CD4-positive, alpha-beta T cell (primary cell): Measurements from ENCODE around the gene CLIC4. TPM values are rescaled to one million over a fixed set of nuclear protein-coding genes. Genes with fewer than 3 reads are reported as not detected.
"Not testable (repeated sequence)": the region's sequence is repeated elsewhere in the genome, so short reads cannot be mapped to it uniquely, and the experiment has no call there.

ENCODE experiments used
- ATAC-seq: fragments of 200-7000 bp; cut with Tn5 transposase; one replicate; pipeline ENCODE4 v1.10.0; 2022; ENCODE audit warnings: mild to moderate bottlenecking; ENCODE audit not compliant: poor library complexity
- CTCF ChIA-PET: fragments of 350-600 bp; sonication (Branson Sonifier 250); formaldehyde crosslinking; loops from one replicate; lab custom pipeline; 2021; ENCODE audit warnings: antibody characterized with exemption, inconsistent platforms; lab: Charles Lee
- POLR2A ChIA-PET: fragments of 350-600 bp; sonication (Branson Sonifier 250); formaldehyde crosslinking; loops from one replicate; lab custom pipeline; 2021; ENCODE audit warnings: antibody characterized with exemption, inconsistent platforms; lab: Charles Lee
- DNase-seq, 14 experiments: peaks; one replicate each; pipeline ENCODE4 v3.0.0-alpha.2; 2013 to 2020; ENCODE audit warnings: mixed read lengths in 2 of 14
- H3K27ac ChIP-seq, 2 donors: one replicate each; pipeline versions ENCODE4 v1.5.1 to v1.7.0; 2013; ENCODE audit warnings: low read length in 2 of 2, low read depth in 1 of 2, mild to moderate bottlenecking in 1 of 2
- H3K27me3 ChIP-seq, 2 experiments: 1 replicate in 1 of 2; 2 replicates in 1 of 2; pipeline versions ENCODE4 v1.6.1 to v1.7.0; 2013; ENCODE audit warnings: low read length in 2 of 2, control low read depth in 1 of 2, mild to moderate bottlenecking in 1 of 2, moderate library complexity in 1 of 2; ENCODE audit not compliant: insufficient read depth in 2 of 2, control insufficient read depth in 1 of 2
- H3K36me3 ChIP-seq: one replicate; pipeline ENCODE4 v1.6.1; 2013; ENCODE audit warnings: low read length, control low read depth; ENCODE audit not compliant: insufficient read depth
- H3K4me1 ChIP-seq: one replicate; pipeline ENCODE4 v1.6.1; 2013; ENCODE audit warnings: low read length, control low read depth; ENCODE audit not compliant: insufficient read depth
- H3K4me3 ChIP-seq: one replicate; pipeline ENCODE4 v1.5.1; 2013; ENCODE audit warnings: mild to moderate bottlenecking, low read length, moderate library complexity
- H3K9me3 ChIP-seq, 2 experiments: 1 replicate in 1 of 2; 2 replicates in 1 of 2; pipeline versions ENCODE4 v1.6.1 to v1.7.0; 2013; ENCODE audit warnings: low read length in 2 of 2, mild to moderate bottlenecking in 2 of 2, control low read depth in 1 of 2, moderate library complexity in 1 of 2; ENCODE audit not compliant: control insufficient read depth in 1 of 2, insufficient read depth in 1 of 2
- H3K27ac Mint-ChIP-seq: one replicate; pipeline ENCODE4 v1.8.0; 2020; ENCODE audit warnings: mixed read lengths
- H3K27me3 Mint-ChIP-seq: one replicate; pipeline ENCODE4 v1.8.0; 2021; ENCODE audit warnings: mixed read lengths
- H3K36me3 Mint-ChIP-seq: one replicate; pipeline ENCODE4 v1.8.0; 2021; ENCODE audit warnings: low read depth, mixed read lengths
- H3K4me1 Mint-ChIP-seq: one replicate; pipeline ENCODE4 v1.8.0; 2021; ENCODE audit warnings: low read depth, mixed read lengths
- H3K4me3 Mint-ChIP-seq: one replicate; pipeline ENCODE4 v1.8.0; 2020; ENCODE audit warnings: mild to moderate bottlenecking, mixed read lengths
- H3K9me3 Mint-ChIP-seq: one replicate; pipeline ENCODE4 v1.8.0; 2020; ENCODE audit warnings: mixed read lengths
- intact Hi-C, 2 experiments: fragments of 100-400 bp; cut with DNase I in 1 of 2; cut with micrococcal nuclease in 1 of 2; formaldehyde crosslinking; loops; one replicate each; pipeline versions ENCODE4 v1.15.1 to v1.9.0; 2023 to 2025; cut with DNase I, micrococcal nuclease
- polyA plus RNA-seq, 2 donors: library from polyadenylated mRNA; unstranded; fragments of 120-200 nt; gene quantifications; one replicate each; pipeline ENCODE4 v1.2.1, GENCODE V29; 2013
- total RNA-seq, 174 experiments: library from RNA in 2 of 174; stranded (reverse) in 2 of 174; gene quantifications; one replicate each; pipeline ENCODE4 v1.2.3 and lab custom pipeline; 2021 to 2026
- TF ChIP-seq, protein P1 (sequence below): fragments of 200-600 bp; IDR thresholded peaks from one replicate; pipeline ENCODE4 v1.8.0; 2022; ENCODE audit warnings: antibody characterized with exemption, mild to moderate bottlenecking

CLIC4 gene
- 1 to 10 TPM; 1.1 to 1.3 TPM for total RNA-seq
- 1.8 TPM for polyA plus RNA-seq (2013, experiment 1 of 2)
- polyA plus RNA-seq (2013, experiment 2 of 2): 4.5 TPM
- total RNA-seq (lab: John Stamatoyannopoulos, UW): 1.8 to 65.2 (median 9.5) reads per million in 172 experiments

DNA sequence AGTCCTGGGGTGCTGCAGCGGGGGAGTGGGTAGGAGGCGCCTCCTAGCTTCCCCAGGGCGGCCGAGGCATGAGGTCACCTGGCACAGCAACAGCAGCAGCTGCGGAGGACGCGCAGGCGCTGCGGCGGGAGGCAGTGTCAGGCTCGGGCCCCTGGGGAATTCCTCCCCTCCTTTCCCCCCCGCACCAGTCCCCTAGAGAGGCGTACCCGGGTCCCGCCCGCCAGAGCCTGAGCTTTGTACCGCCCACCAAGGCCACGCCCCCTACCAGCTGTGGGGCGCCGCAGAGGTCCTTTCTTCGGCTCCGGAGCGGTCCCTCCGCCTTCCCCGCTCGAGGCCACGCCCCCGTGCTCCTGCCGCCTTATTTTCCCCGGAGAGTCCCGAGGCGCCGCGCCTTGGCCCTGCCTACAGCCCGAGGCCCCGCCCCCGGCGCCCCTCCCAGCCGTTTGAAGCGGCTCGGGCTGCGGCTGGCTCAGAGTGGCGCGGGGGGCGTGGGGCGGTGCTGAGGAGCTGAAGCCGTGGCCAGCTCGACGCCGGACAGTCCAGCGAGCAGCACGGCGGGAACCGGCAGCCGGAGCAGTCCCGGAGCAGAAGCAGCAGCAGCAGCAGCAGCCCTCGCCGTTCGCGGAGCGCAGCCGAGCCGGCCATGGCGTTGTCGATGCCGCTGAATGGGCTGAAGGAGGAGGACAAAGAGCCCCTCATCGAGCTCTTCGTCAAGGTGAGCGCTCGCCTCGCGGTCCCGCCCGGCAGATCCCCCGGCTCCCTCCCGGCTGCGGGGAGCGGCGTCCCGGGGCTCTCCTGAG lies at the start of gene CLIC4:
Gene CLIC4, plus strand, starts transcription at position 537 of the 800 bp plus-strand sequence. Its CDS starts 107 bp downstream, at position 644.
- TF ChIP-seq, protein P1, sequence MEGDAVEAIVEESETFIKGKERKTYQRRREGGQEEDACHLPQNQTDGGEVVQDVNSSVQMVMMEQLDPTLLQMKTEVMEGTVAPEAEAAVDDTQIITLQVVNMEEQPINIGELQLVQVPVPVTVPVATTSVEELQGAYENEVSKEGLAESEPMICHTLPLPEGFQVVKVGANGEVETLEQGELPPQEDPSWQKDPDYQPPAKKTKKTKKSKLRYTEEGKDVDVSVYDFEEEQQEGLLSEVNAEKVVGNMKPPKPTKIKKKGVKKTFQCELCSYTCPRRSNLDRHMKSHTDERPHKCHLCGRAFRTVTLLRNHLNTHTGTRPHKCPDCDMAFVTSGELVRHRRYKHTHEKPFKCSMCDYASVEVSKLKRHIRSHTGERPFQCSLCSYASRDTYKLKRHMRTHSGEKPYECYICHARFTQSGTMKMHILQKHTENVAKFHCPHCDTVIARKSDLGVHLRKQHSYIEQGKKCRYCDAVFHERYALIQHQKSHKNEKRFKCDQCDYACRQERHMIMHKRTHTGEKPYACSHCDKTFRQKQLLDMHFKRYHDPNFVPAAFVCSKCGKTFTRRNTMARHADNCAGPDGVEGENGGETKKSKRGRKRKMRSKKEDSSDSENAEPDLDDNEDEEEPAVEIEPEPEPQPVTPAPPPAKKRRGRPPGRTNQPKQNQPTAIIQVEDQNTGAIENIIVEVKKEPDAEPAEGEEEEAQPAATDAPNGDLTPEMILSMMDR: no peak
- intact Hi-C loops: loop anchor here in 1 of 2 experiments (2.0 to 10.0 kb wide), 4 partner anchors 56 to 790 kb away; partner anchors contain the start of genes PNRC2 and SRRM1

DNA sequence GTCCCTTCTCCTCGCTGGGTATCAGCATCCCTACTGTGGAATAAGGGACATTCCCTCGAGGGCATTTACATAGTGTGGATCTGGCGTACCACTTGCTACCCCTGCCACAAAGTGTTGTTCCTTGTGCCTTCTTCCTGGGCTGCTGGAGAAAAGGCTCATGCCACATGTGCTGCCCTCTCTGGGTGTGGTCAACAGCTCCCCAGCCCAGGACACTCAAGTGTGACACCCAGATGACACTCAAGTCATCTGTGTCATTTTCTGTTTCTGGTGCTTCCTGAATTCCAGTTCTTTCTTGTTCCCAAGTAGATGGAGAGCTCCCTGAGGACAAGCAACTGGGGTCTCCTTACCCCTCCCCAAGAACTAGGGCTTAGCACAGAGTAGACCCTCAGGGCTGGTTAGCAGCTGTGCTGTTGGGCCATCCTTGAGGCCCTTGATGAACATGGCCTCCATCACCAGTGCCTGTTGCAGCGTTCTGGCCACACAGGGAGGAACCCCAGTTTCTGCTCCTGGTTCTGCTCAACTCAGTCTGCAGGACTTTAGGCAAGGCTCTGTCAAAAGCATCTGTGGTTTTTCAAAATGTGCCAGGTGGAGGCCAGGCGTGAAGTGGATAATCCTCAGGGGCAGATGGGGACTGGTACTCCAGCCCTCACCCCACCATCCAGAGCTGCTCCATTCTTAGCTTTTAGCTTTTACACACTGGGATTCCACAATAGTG lies 49.0 kb upstream of the CLIC4 start:
- H3K36me3 ChIP-seq: no peaks in the 10 kb centered on the region
- ChIA-PET POLR2A (interaction anchor here (0.6 to 2.3 kb wide), 2 partner anchors 49 to 60 kb away, joined by 4 to 6 read pairs; partner anchors contain the start of gene CLIC4), CTCF (no interaction called here)
- peaks cover 17% of the 10 kb centered on the region for H3K4me1 ChIP-seq
- TF ChIP-seq, protein P1: no peak
- no peak for DNase-seq
- H3K27ac ChIP-seq: no peak overlapping the region
- no peak overlapping the region for H3K4me3 Mint-ChIP-seq
- H3K27ac Mint-ChIP-seq: no peak overlapping the region
- no peak for ATAC-seq
- H3K27me3 ChIP-seq: no peaks in the 10 kb centered on the region
- no peaks in the 10 kb centered on the region for H3K9me3 Mint-ChIP-seq
- H3K9me3 ChIP-seq: no peaks in the 10 kb centered on the region
- H3K27me3 Mint-ChIP-seq: no peaks in the 10 kb centered on the region
- no peaks in the 10 kb centered on the region for H3K36me3 Mint-ChIP-seq
- intact Hi-C loops: loop anchor here in 1 of 2 experiments (10.0 kb wide), 1 partner anchor 509 kb away; no protein-coding TSS in a partner anchor
- H3K4me1 Mint-ChIP-seq: no peaks in the 10 kb centered on the region
- no peak overlapping the region for H3K4me3 ChIP-seq

More for the DNA sequence above, at the start of gene CLIC4:
- no peak within 1 kb of the TSS for H3K27ac ChIP-seq
- no peaks in the 10 kb centered on the region for H3K9me3 Mint-ChIP-seq
- H3K27me3 Mint-ChIP-seq: no peaks in the 10 kb centered on the region
- peak within 1 kb of the TSS; percentile 58 for H3K4me3 ChIP-seq
- H3K4me1 Mint-ChIP-seq: peaks cover 18% of the 10 kb centered on the region
- CTCF ChIA-PET: interaction anchor here (0.9 to 1.2 kb wide), 3 partner anchors 9 to 57 kb away, joined by 3 to 5 read pairs (median 3); no protein-coding TSS in a partner anchor
- H3K4me3 Mint-ChIP-seq: peak within 1 kb of the TSS; percentile 93
- no peaks in the 10 kb centered on the region for H3K36me3 ChIP-seq
- H3K27ac Mint-ChIP-seq: peak within 1 kb of the TSS; percentile 80
- ATAC-seq: peak; percentile 87
- no peaks in the 10 kb centered on the region for H3K36me3 Mint-ChIP-seq
- POLR2A ChIA-PET: interaction anchor here (0.5 to 1.9 kb wide), 21 partner anchors 9 to 765 kb away, joined by 3 to 8 read pairs (median 4); partner anchors contain the start of genes NIPAL3, RSRP1, SRSF10 and SYF2
- no peaks in the 10 kb centered on the region for H3K9me3 ChIP-seq
- peak; percentile 98 to 100 (median 99) for DNase-seq
- H3K4me1 ChIP-seq: peaks cover 15% of the 10 kb centered on the region
- H3K27me3 ChIP-seq: peaks cover 0 to 3% of the 10 kb centered on the region in 2 experiments

DNA sequence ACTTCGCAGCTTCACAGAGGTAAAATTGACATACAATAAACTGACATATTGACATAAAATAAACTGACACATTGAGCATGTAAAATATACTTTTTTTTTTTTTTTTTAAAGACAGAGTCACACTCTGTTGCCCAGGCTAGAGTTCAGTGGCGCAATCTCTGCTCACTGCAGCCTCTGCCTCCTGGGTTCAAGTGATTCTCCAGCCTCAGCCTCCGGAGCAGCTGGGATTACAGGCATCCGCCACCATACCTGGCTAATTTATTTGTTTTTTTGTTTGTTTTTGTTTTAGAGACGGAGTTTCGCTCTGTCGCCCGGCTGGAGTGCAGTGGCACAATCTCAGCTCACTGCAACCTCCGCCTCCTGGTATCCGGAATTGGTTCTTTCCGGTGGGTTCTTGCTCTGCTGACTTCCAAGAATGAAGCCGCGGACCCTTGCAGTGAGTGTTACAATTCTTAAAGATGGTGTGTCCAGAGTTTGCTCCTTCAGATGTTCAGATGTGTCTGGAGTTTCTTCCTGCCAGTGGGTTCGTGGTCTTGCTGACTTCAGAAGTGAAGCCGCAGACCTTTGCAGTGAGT lies 48.4 kb upstream of the CLIC4 start:
- H3K4me1 Mint-ChIP-seq: no peaks in the 10 kb centered on the region

DNA sequence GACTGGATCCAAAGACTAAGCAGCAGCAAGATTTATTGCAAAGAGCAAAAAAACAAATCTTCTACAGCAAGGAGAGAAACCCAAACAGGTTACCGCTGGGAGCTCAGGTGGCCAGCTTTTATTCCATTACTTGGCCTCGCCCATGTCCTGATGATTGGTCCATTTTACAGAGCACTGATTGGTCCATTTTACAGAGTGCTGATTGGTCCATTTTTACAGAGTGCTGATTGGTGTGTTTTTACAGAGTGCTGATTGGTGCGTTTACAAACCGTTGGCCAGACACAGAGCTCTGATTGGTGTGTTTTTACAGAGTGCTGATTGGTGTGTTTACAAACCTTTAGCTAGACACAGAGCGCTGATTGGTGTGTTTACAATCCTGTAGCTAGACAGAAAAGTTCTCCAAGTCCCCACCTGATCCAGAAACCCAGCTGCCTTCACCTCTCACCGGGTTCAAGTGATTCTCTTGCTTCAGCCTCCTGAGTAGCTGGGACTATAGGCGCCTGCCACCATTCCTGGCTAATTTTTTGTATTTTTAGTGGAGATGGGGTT lies 47.7 kb upstream of the CLIC4 start:
- H3K27me3 ChIP-seq, H3K9me3 ChIP-seq, H3K27ac Mint-ChIP-seq, H3K36me3 ChIP-seq, H3K27ac ChIP-seq, H3K36me3 Mint-ChIP-seq, CTCF ChIA-PET, H3K4me3 Mint-ChIP-seq, H3K27me3 Mint-ChIP-seq, H3K4me3 ChIP-seq, H3K4me1 Mint-ChIP-seq, ATAC-seq, DNase-seq, H3K9me3 Mint-ChIP-seq: not testable (repeated sequence)
- POLR2A ChIA-PET: interaction anchor here (2.3 kb wide), 1 partner anchor 48 kb away, joined by 6 read pairs; the partner anchor contains the start of gene CLIC4
- peaks cover 17% of the 10 kb centered on the region for H3K4me1 ChIP-seq
- intact Hi-C loops: loop anchor here in 1 of 2 experiments (10.0 kb wide), 1 partner anchor 507 kb away; no protein-coding TSS in a partner anchor

More for the DNA sequence above, 48.4 kb upstream of the CLIC4 start:
- Histone ChIP-seq H3K4me1 (peaks cover 17% of the 10 kb centered on the region), H3K36me3 (no peaks in the 10 kb centered on the region), H3K27ac (no peak overlapping the region), H3K9me3 (no peaks in the 10 kb centered on the region), H3K4me3 (no peak overlapping the region), H3K27me3 (no peaks in the 10 kb centered on the region)
- TF ChIP-seq, protein P1: no peak
- no peaks in the 10 kb centered on the region for H3K27me3 Mint-ChIP-seq
- DNase-seq (no peak), ATAC-seq (no peak)
- H3K27ac Mint-ChIP-seq: no peak overlapping the region
- intact Hi-C loops: loop anchor here in 1 of 2 experiments (10.0 kb wide), 1 partner anchor 508 kb away; no protein-coding TSS in a partner anchor
- no peaks in the 10 kb centered on the region for H3K9me3 Mint-ChIP-seq
- ChIA-PET CTCF (no interaction called here), POLR2A (interaction anchor here (0.6 to 2.3 kb wide), 2 partner anchors 49 to 59 kb away, joined by 4 to 6 read pairs; partner anchors contain the start of gene CLIC4)
- H3K4me3 Mint-ChIP-seq: no peak overlapping the region
- H3K36me3 Mint-ChIP-seq: no peaks in the 10 kb centered on the region
